GM12878 (cell line): ENCODE results near the gene CXCL6. TPM values are rescaled to one million over a fixed set of nuclear protein-coding genes. Genes with fewer than 3 reads are reported as not detected.

Source experiments
- ATAC-seq: fragments of 200-7000 bp; cut with Tn5 transposase; 3 replicates; pipeline ENCODE4 v1.9.1; 2020; ENCODE audit warnings: mild to moderate bottlenecking, moderate library complexity
- BruUV-seq: library from RNA; stranded (reverse); fragments of 400-500 nt; replicated peaks from 2 replicates; lab custom pipeline; 2021; lab: Mats Ljungman, UMichigan
- CTCF ChIA-PET: fragments of 300-600 bp; sonication (Branson Sonifier 250); formaldehyde crosslinking; extraction: SDS; loops from one replicate; lab custom pipeline; 2021; ENCODE audit warnings: inconsistent platforms; lab: Yijun Ruan, JAX
- POLR2A ChIA-PET: fragments of 350-600 bp; formaldehyde crosslinking; extraction: SDS; loops from one replicate; lab custom pipeline; 2021; ENCODE audit warnings: inconsistent platforms; lab: Charles Lee
- RAD21 ChIA-PET: fragments of 300-600 bp; sonication (Branson Sonifier 250); formaldehyde crosslinking; loops from one replicate; lab custom pipeline; 2023; ENCODE audit warnings: antibody characterized with exemption; ENCODE audit not compliant: unreplicated experiment; lab: Charles Lee
- SMC1A ChIA-PET: fragments of 300-600 bp; sonication (Branson Sonifier 250); formaldehyde crosslinking; loops from one replicate; lab custom pipeline; 2023; ENCODE audit not compliant: unreplicated experiment, uncharacterized antibody; lab: Charles Lee
- DNase-seq: peaks from one replicate; pipeline ENCODE4 v3.0.0-alpha.2; 2011; ENCODE audit warnings: low read depth, low spot score
- FAIRE-seq: peaks from 3 replicates; lab custom pipeline; 2011; peaks lifted over from hg19 to GRCh38; lab: Jason Lieb, UNC
- H2AFZ ChIP-seq: 2 replicates; pipeline ENCODE4 v1.6.0; 2011; ENCODE audit warnings: low read depth, low read length, control low read depth; ENCODE audit not compliant: control insufficient read depth
- H3K27ac ChIP-seq: 2 replicates; pipeline ENCODE4 v1.5.1; 2011; ENCODE audit warnings: control low read depth; ENCODE audit not compliant: control insufficient read depth, insufficient read depth
- H3K27me3 ChIP-seq, 2 experiments: replicated peaks in 1 of 2; 2 replicates each; pipeline versions ENCODE4 v1.6.0 to v1.6.1; 2011; ENCODE audit warnings: low read length in 1 of 2; ENCODE audit not compliant: control insufficient read depth in 2 of 2, insufficient read depth in 2 of 2
- H3K36me3 ChIP-seq, 2 experiments: 2 replicates each; pipeline ENCODE4 v1.5.1; 2011; ENCODE audit warnings: low read length in 1 of 2; ENCODE audit not compliant: control insufficient read depth in 2 of 2, insufficient read depth in 2 of 2
- H3K4me1 ChIP-seq: 2 replicates; pipeline ENCODE4 v1.6.1; 2011; ENCODE audit warnings: mild to moderate bottlenecking, low read length, moderate library complexity, mixed read lengths; ENCODE audit not compliant: control insufficient read depth, insufficient read depth
- H3K4me2 ChIP-seq: 2 replicates; pipeline ENCODE4 v1.6.0; 2011; ENCODE audit warnings: control low read depth; ENCODE audit not compliant: control insufficient read depth, insufficient read depth
- H3K4me3 ChIP-seq: fragments of 200-600 bp; sonication (generic); 2 replicates; pipeline ENCODE4 v1.5.1; 2016
- H3K79me2 ChIP-seq: 2 replicates; pipeline ENCODE4 v1.6.0; 2011; ENCODE audit warnings: low read length; ENCODE audit not compliant: control insufficient read depth, insufficient read depth
- H3K9ac ChIP-seq: 2 replicates; pipeline ENCODE4 v1.8.0; 2011; ENCODE audit warnings: low read length, control low read depth, mixed read lengths; ENCODE audit not compliant: control insufficient read depth, insufficient read depth
- H3K9me3 ChIP-seq: replicated peaks from 3 replicates; pipeline ENCODE4 v1.5.1; 2011; ENCODE audit warnings: mild to moderate bottlenecking, low read length; ENCODE audit not compliant: control insufficient read depth, insufficient read depth
- H4K20me1 ChIP-seq: 2 replicates; pipeline ENCODE4 v1.6.0; 2011; ENCODE audit not compliant: control insufficient read depth, insufficient read depth
- BACH1 ChIP-seq: fragments of 450-650 bp; IDR thresholded peaks from 2 replicates; pipeline ENCODE4 v1.6.1; 2017; ENCODE audit warnings: mild to moderate bottlenecking, borderline replicate concordance
- CBX3 ChIP-seq: fragments of 200-600 bp; sonication (generic); IDR thresholded peaks from 2 replicates; pipeline ENCODE4 v1.6.1; 2016; ENCODE audit warnings: low read depth, borderline replicate concordance
- JUNB ChIP-seq: IDR thresholded peaks from 2 replicates; pipeline ENCODE4 v1.6.1; 2016; ENCODE audit warnings: antibody characterized with exemption, mild to moderate bottlenecking
- MTA3 ChIP-seq: IDR thresholded peaks from 2 replicates; pipeline ENCODE4 v1.6.1; 2012; ENCODE audit warnings: low read length, inconsistent platforms, borderline replicate concordance
- PAX5 ChIP-seq: IDR thresholded peaks from 2 replicates; pipeline ENCODE4 v1.6.1; 2011; ENCODE audit warnings: low read depth, low read length, borderline replicate concordance
- PML ChIP-seq: IDR thresholded peaks from 2 replicates; pipeline ENCODE4 v1.6.1; 2012; ENCODE audit warnings: low read length, inconsistent platforms
- YY1 ChIP-seq: IDR thresholded peaks from 2 replicates; pipeline ENCODE4 v1.6.1; 2011; ENCODE audit warnings: low read depth, mild to moderate bottlenecking, low read length
- in situ Hi-C: fragments of 300-500 bp; cut with MboI; formaldehyde crosslinking; loops from 9 replicates; pipeline ENCODE4 v1.14.3; 2018; ENCODE audit warnings: mixed read lengths
- intact Hi-C: fragments of 100-400 bp; cut with micrococcal nuclease; formaldehyde crosslinking; loops from one replicate; pipeline ENCODE4 v1.14.2; 2022; ENCODE audit not compliant: unreplicated experiment
- polyA plus RNA-seq, 11 experiments: library from polyadenylated mRNA; depleted of rRNA in 4 of 11; unstranded in 6 of 11; stranded (reverse) in 5 of 11; fragments of >200 nt; fragmentation: Nextera tagmentation in 4 of 11; fragmentation: Illumina TruSeq in 1 of 11; extraction: Ambion mirVana in 4 of 11; extraction: Trizol in 1 of 11; gene quantifications; 1 replicate in 1 of 11; 2 replicates in 10 of 11; pipeline versions ENCODE4 v1.2.1 to v1.2.3, GENCODE V29; 2011 to 2016; ENCODE audit warnings: inconsistent platforms in 2 of 11, missing spikeins in 2 of 11, low read depth in 1 of 11
- total RNA-seq, 4 experiments: library from RNA; depleted of rRNA in 3 of 4; stranded (reverse); fragments of >200 nt in 3 of 4; fragmentation: Illumina TruSeq in 1 of 4; extraction: Trizol in 1 of 4; gene quantifications; 2 replicates each; pipeline versions ENCODE4 v1.2.1 to v1.2.3, GENCODE V29; 2013 to 2021
- TF ChIP-seq, protein P1 (sequence below): fragments of 450-650 bp; IDR thresholded peaks from 2 replicates; pipeline ENCODE4 v1.6.1; 2017; ENCODE audit warnings: mild to moderate bottlenecking, moderate library complexity
- TF ChIP-seq, protein P2 (sequence below): fragments of 450-650 bp; IDR thresholded peaks from 2 replicates; pipeline ENCODE4 v1.6.1; 2017; ENCODE audit warnings: antibody characterized with exemption, mild to moderate bottlenecking, moderate library complexity
- TF ChIP-seq, protein P3 (sequence below): fragments of 450-650 bp; IDR thresholded peaks from 2 replicates; pipeline ENCODE4 v1.6.1; 2017; ENCODE audit warnings: mild to moderate bottlenecking, low read depth, inconsistent platforms; ENCODE audit not compliant: poor library complexity, severe bottlenecking
- TF ChIP-seq, protein P4 (sequence below): IDR thresholded peaks from 2 replicates; pipeline ENCODE4 v1.6.1; 2012; ENCODE audit warnings: low read depth, low read length, improper control_type of control experiment

The CXCL6 gene
- total and polyA plus RNA-seq, 10 of the 15 experiments (the other 5 are each of a cell fraction or from before 2014, with no cell fraction given) = not detected

DNA sequence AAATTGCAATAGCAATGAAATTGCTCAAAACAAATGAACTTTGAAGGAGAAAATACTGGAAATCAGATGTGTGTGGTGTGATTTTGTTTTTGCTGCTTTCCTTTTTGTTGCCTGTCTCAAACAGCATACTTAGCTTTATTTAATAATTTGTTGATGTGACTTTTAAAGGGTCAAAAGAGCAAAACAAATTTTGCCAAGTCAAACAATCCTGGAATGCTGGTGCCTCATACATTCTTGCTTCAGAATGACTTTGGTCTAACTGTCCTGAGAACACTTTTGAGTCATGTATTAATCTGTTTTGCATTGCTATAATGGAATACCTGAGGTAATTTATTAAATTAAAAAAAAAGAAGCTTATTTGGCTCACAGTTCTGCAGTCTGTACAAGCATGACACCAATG, 20.0 kb downstream of the CXCL6 start:
- Histone ChIP-seq H3K9ac (no peak overlapping the region), H3K36me3 (no peaks in the 10 kb centered on the region), H3K9me3 (no peaks in the 10 kb centered on the region), H3K4me1 (no peaks in the 10 kb centered on the region), H3K27ac (no peak overlapping the region), H3K79me2 (no peaks in the 10 kb centered on the region), H4K20me1 (no peaks in the 10 kb centered on the region), H3K27me3 (peaks cover 0 to 2% of the 10 kb centered on the region in 2 experiments; a peak in 1 of 4 replicates), H3K4me2 (no peak overlapping the region), H2AFZ (no peak overlapping the region), H3K4me3 (no peak overlapping the region)
- SMC1A ChIA-PET = interaction anchor here (1.2 kb wide), 1 partner anchor 8 kb away, joined by 3 read pairs; no protein-coding TSS in a partner anchor
- RAD21 ChIA-PET = no interaction called here
- DNase-seq (no peak), ATAC-seq (no peak), FAIRE-seq (no peak)
- CTCF ChIA-PET = interaction anchor here (0.5 to 1.3 kb wide), 2 partner anchors 195 to 543 kb away, joined by 3 read pairs; no protein-coding TSS in a partner anchor
- in situ Hi-C loops = no loop called here
- intact Hi-C loops = no loop called here
- POLR2A ChIA-PET = interaction anchor here (0.6 kb wide), 1 partner anchor 741 kb away, joined by 5 read pairs; no protein-coding TSS in a partner anchor
- BruUV-seq = no TSS peak
- TF ChIP-seq JUNB = no peak
- TF ChIP-seq, protein P1, sequence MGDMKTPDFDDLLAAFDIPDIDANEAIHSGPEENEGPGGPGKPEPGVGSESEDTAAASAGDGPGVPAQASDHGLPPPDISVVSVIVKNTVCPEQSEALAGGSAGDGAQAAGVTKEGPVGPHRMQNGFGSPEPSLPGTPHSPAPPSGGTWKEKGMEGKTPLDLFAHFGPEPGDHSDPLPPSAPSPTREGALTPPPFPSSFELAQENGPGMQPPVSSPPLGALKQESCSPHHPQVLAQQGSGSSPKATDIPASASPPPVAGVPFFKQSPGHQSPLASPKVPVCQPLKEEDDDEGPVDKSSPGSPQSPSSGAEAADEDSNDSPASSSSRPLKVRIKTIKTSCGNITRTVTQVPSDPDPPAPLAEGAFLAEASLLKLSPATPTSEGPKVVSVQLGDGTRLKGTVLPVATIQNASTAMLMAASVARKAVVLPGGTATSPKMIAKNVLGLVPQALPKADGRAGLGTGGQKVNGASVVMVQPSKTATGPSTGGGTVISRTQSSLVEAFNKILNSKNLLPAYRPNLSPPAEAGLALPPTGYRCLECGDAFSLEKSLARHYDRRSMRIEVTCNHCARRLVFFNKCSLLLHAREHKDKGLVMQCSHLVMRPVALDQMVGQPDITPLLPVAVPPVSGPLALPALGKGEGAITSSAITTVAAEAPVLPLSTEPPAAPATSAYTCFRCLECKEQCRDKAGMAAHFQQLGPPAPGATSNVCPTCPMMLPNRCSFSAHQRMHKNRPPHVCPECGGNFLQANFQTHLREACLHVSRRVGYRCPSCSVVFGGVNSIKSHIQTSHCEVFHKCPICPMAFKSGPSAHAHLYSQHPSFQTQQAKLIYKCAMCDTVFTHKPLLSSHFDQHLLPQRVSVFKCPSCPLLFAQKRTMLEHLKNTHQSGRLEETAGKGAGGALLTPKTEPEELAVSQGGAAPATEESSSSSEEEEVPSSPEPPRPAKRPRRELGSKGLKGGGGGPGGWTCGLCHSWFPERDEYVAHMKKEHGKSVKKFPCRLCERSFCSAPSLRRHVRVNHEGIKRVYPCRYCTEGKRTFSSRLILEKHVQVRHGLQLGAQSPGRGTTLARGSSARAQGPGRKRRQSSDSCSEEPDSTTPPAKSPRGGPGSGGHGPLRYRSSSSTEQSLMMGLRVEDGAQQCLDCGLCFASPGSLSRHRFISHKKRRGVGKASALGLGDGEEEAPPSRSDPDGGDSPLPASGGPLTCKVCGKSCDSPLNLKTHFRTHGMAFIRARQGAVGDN = no peak
- TF ChIP-seq MTA3 = no peak
- no peak for TF ChIP-seq PML
- TF ChIP-seq YY1 = no peak
- TF ChIP-seq, protein P2, sequence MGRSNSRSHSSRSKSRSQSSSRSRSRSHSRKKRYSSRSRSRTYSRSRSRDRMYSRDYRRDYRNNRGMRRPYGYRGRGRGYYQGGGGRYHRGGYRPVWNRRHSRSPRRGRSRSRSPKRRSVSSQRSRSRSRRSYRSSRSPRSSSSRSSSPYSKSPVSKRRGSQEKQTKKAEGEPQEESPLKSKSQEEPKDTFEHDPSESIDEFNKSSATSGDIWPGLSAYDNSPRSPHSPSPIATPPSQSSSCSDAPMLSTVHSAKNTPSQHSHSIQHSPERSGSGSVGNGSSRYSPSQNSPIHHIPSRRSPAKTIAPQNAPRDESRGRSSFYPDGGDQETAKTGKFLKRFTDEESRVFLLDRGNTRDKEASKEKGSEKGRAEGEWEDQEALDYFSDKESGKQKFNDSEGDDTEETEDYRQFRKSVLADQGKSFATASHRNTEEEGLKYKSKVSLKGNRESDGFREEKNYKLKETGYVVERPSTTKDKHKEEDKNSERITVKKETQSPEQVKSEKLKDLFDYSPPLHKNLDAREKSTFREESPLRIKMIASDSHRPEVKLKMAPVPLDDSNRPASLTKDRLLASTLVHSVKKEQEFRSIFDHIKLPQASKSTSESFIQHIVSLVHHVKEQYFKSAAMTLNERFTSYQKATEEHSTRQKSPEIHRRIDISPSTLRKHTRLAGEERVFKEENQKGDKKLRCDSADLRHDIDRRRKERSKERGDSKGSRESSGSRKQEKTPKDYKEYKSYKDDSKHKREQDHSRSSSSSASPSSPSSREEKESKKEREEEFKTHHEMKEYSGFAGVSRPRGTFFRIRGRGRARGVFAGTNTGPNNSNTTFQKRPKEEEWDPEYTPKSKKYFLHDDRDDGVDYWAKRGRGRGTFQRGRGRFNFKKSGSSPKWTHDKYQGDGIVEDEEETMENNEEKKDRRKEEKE = no peak
- TF ChIP-seq, protein P3, sequence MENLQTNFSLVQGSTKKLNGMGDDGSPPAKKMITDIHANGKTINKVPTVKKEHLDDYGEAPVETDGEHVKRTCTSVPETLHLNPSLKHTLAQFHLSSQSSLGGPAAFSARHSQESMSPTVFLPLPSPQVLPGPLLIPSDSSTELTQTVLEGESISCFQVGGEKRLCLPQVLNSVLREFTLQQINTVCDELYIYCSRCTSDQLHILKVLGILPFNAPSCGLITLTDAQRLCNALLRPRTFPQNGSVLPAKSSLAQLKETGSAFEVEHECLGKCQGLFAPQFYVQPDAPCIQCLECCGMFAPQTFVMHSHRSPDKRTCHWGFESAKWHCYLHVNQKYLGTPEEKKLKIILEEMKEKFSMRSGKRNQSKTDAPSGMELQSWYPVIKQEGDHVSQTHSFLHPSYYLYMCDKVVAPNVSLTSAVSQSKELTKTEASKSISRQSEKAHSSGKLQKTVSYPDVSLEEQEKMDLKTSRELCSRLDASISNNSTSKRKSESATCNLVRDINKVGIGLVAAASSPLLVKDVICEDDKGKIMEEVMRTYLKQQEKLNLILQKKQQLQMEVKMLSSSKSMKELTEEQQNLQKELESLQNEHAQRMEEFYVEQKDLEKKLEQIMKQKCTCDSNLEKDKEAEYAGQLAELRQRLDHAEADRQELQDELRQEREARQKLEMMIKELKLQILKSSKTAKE = no peak
- TF ChIP-seq BACH1 = no peak
- no peak for TF ChIP-seq CBX3
- TF ChIP-seq, protein P4, sequence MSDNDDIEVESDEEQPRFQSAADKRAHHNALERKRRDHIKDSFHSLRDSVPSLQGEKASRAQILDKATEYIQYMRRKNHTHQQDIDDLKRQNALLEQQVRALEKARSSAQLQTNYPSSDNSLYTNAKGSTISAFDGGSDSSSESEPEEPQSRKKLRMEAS = no peak
- TF ChIP-seq PAX5 = no peak
